Ishikawa (cell line): Measurements from ENCODE around the gene FN3K.

Source experiments
- CEBPB ChIP-seq: IDR thresholded peaks from 2 replicates; pipeline ENCODE4 v1.6.1; 2012
- TAF1 ChIP-seq: IDR thresholded peaks from 2 replicates; pipeline ENCODE4 v1.6.1; 2012; ENCODE audit warnings: low read depth, mild to moderate bottlenecking
- TCF12 ChIP-seq: IDR thresholded peaks from 2 replicates; pipeline ENCODE4 v1.6.1; 2012; ENCODE audit warnings: low read depth
- YY1 ChIP-seq: IDR thresholded peaks from 2 replicates; pipeline ENCODE4 v1.6.1; 2012; ENCODE audit warnings: low read depth
- TF ChIP-seq, protein P1 (sequence below): IDR thresholded peaks from 2 replicates; pipeline ENCODE4 v1.6.1; 2012
- TF ChIP-seq, protein P2 (sequence below): IDR thresholded peaks from 2 replicates; pipeline ENCODE4 v1.6.1; 2012; ENCODE audit warnings: low read depth, mild to moderate bottlenecking

DNA sequence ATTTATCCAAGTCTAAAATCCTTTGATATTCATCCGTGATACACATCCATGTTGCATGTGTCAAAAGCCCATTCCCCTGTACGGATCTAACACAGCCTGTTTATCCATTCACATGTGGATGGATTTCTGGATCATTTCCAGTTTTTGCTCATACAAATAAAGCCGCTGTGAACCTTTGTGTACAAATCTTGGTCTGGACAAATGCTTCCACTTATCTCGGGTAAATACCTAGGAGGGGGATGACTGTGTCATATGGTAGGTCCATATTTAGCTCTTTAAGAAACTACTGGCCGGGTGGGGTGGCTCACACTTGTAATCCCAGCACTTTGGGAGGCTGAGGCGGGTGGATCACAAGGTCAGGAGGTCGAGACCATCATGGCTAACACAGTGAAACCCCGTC is 10.1 kb downstream of the FN3K start:
- no peak for TF ChIP-seq CEBPB
- TF ChIP-seq TCF12 = no peak
- TF ChIP-seq TAF1 = no peak
- TF ChIP-seq, protein P1, sequence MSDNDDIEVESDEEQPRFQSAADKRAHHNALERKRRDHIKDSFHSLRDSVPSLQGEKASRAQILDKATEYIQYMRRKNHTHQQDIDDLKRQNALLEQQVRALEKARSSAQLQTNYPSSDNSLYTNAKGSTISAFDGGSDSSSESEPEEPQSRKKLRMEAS = no peak
- TF ChIP-seq, protein P2, sequence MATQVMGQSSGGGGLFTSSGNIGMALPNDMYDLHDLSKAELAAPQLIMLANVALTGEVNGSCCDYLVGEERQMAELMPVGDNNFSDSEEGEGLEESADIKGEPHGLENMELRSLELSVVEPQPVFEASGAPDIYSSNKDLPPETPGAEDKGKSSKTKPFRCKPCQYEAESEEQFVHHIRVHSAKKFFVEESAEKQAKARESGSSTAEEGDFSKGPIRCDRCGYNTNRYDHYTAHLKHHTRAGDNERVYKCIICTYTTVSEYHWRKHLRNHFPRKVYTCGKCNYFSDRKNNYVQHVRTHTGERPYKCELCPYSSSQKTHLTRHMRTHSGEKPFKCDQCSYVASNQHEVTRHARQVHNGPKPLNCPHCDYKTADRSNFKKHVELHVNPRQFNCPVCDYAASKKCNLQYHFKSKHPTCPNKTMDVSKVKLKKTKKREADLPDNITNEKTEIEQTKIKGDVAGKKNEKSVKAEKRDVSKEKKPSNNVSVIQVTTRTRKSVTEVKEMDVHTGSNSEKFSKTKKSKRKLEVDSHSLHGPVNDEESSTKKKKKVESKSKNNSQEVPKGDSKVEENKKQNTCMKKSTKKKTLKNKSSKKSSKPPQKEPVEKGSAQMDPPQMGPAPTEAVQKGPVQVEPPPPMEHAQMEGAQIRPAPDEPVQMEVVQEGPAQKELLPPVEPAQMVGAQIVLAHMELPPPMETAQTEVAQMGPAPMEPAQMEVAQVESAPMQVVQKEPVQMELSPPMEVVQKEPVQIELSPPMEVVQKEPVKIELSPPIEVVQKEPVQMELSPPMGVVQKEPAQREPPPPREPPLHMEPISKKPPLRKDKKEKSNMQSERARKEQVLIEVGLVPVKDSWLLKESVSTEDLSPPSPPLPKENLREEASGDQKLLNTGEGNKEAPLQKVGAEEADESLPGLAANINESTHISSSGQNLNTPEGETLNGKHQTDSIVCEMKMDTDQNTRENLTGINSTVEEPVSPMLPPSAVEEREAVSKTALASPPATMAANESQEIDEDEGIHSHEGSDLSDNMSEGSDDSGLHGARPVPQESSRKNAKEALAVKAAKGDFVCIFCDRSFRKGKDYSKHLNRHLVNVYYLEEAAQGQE = no peak
- no peak for TF ChIP-seq YY1
